ENCODE measurements around the gene DDX24. TPM values are rescaled to one million over a fixed set of nuclear protein-coding genes. Genes with fewer than 3 reads are reported as not detected.

Gene DDX24
- total RNA-seq, 1 experiment from 2014 or later: 190 TPM

DNA sequence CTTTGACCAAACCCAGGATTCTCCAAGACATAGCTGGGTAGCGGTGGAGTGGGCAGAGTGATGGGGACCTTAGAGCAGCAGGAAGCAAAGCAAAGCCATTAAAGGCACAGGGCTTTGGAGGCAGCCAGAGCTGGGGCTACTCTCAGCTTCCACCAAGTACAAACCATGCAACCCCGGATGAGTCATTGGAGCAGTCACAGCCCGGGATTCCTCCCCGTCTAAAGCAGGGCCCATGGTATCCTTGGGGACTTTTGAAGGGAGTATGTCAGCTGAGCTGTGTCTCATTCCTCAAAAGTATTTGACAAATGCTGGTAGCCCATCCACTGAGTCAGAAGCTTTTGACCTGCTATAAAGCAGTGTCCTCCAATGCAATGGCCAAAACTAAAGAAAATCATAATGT lies 19.8 kb upstream of the DDX24 start:
- no TSS peak for BruUV-seq (replicated peaks)
- H3K27ac Mint-ChIP-seq (ENCODE audit: unreplicated experiment): no peak overlapping the region
- no peak overlapping the region for H3K4me3 Mint-ChIP-seq (ENCODE audit: low read depth, unreplicated experiment)
- intact Hi-C loops (cut with micrococcal nuclease; ENCODE audit: unreplicated experiment): no loop called here
- H3K36me3 Mint-ChIP-seq (ENCODE audit: insufficient read depth, unreplicated experiment): no peaks in the 10 kb centered on the region
- no peak for DNase-seq
- CTCF ChIA-PET: no interaction called here
- H3K9me3 Mint-ChIP-seq (ENCODE audit: low read depth, unreplicated experiment): no peaks in the 10 kb centered on the region
- H3K27me3 Mint-ChIP-seq (ENCODE audit: unreplicated experiment): no peaks in the 10 kb centered on the region
- TF ChIP-seq, protein P1, sequence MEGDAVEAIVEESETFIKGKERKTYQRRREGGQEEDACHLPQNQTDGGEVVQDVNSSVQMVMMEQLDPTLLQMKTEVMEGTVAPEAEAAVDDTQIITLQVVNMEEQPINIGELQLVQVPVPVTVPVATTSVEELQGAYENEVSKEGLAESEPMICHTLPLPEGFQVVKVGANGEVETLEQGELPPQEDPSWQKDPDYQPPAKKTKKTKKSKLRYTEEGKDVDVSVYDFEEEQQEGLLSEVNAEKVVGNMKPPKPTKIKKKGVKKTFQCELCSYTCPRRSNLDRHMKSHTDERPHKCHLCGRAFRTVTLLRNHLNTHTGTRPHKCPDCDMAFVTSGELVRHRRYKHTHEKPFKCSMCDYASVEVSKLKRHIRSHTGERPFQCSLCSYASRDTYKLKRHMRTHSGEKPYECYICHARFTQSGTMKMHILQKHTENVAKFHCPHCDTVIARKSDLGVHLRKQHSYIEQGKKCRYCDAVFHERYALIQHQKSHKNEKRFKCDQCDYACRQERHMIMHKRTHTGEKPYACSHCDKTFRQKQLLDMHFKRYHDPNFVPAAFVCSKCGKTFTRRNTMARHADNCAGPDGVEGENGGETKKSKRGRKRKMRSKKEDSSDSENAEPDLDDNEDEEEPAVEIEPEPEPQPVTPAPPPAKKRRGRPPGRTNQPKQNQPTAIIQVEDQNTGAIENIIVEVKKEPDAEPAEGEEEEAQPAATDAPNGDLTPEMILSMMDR (IDR thresholded peaks at IDR 0.05; ENCODE audit: unreplicated experiment): no peak
- H3K4me1 Mint-ChIP-seq (ENCODE audit: low read depth, unreplicated experiment): no peaks in the 10 kb centered on the region

- Mint-ChIP-seq H3K4me3 (ENCODE audit: low read depth, unreplicated experiment) (no peak overlapping the region), H3K27me3 (ENCODE audit: unreplicated experiment) (no peaks in the 10 kb centered on the region), H3K9me3 (ENCODE audit: low read depth, unreplicated experiment) (no peaks in the 10 kb centered on the region), H3K27ac (ENCODE audit: unreplicated experiment) (no peak overlapping the region), H3K4me1 (ENCODE audit: low read depth, unreplicated experiment) (no peaks in the 10 kb centered on the region), H3K36me3 (ENCODE audit: insufficient read depth, unreplicated experiment) (no peaks in the 10 kb centered on the region)
- CTCF ChIA-PET: interaction anchor here (1.0 kb wide), 1 partner anchor 12 kb away, joined by 4 read pairs; the partner anchor contains the start of gene IFI27
- no TSS peak for BruUV-seq (replicated peaks)
- no peak for DNase-seq
- intact Hi-C loops (cut with micrococcal nuclease; ENCODE audit: unreplicated experiment): no loop called here
- TF ChIP-seq, protein P1 (IDR thresholded peaks at IDR 0.05; ENCODE audit: unreplicated experiment): no peak
Observed at GRCh38 chr14:94099006-94099405, 18.0 kb upstream of the DDX24 start.

- Mint-ChIP-seq H3K36me3 (ENCODE audit: insufficient read depth, unreplicated experiment) (no peaks in the 10 kb centered on the region), H3K27ac (ENCODE audit: unreplicated experiment) (no peak overlapping the region), H3K27me3 (ENCODE audit: unreplicated experiment) (no peaks in the 10 kb centered on the region), H3K4me3 (ENCODE audit: low read depth, unreplicated experiment) (no peak overlapping the region), H3K9me3 (ENCODE audit: low read depth, unreplicated experiment) (no peaks in the 10 kb centered on the region), H3K4me1 (ENCODE audit: low read depth, unreplicated experiment) (no peaks in the 10 kb centered on the region)
- no peak for DNase-seq
- TF ChIP-seq, protein P1 (IDR thresholded peaks at IDR 0.05; ENCODE audit: unreplicated experiment): no peak
- CTCF ChIA-PET: no interaction called here
- intact Hi-C loops (cut with micrococcal nuclease; ENCODE audit: unreplicated experiment): no loop called here
- BruUV-seq (replicated peaks): no TSS peak
Observed at GRCh38 chr14:94098326-94098992, 17.5 kb upstream of the DDX24 start.

DNA sequence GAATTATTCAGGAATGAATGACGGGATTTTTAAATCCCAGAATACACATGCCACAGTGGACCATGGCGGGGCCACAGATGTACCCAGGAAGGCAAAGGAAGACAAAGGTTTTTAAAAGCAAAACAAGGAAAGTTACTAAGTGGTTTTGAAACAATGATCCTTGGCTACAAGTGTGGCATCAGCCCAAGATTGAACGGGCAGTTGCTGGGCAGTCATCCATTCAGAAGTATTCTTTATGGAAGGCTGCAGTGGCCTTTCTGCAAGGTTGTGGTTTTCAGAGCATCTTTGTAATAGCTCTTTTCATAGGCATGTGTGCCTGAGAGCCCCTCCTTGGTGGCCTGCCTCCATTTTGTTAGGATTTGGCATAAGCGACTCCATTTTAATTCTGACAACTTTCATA lies 16.1 kb upstream of the DDX24 start:
- Mint-ChIP-seq H3K27me3 (ENCODE audit: unreplicated experiment) (no peaks in the 10 kb centered on the region), H3K36me3 (ENCODE audit: insufficient read depth, unreplicated experiment) (no peaks in the 10 kb centered on the region), H3K4me1 (ENCODE audit: low read depth, unreplicated experiment) (no peaks in the 10 kb centered on the region), H3K9me3 (ENCODE audit: low read depth, unreplicated experiment) (no peaks in the 10 kb centered on the region), H3K4me3 (ENCODE audit: low read depth, unreplicated experiment) (no peak overlapping the region), H3K27ac (ENCODE audit: unreplicated experiment) (no peak overlapping the region)
- intact Hi-C loops (cut with micrococcal nuclease; ENCODE audit: unreplicated experiment): no loop called here
- CTCF ChIA-PET: interaction anchor here (0.6 to 0.7 kb wide), 2 partner anchors 421 to 866 kb away, joined by 3 to 5 read pairs; no protein-coding TSS in a partner anchor
- BruUV-seq (replicated peaks): no TSS peak
- DNase-seq: no peak
- TF ChIP-seq, protein P1 (IDR thresholded peaks at IDR 0.05; ENCODE audit: unreplicated experiment): no peak

All from Calu3 (cell line).